ENCODE results near the gene PALLD. TPM values are rescaled to one million over a fixed set of nuclear protein-coding genes. Genes with fewer than 3 reads are reported as not detected.

PALLD gene
- total RNA-seq, 4 donors from 2014 or later, result 266 to 761 (median 441) TPM

DNA sequence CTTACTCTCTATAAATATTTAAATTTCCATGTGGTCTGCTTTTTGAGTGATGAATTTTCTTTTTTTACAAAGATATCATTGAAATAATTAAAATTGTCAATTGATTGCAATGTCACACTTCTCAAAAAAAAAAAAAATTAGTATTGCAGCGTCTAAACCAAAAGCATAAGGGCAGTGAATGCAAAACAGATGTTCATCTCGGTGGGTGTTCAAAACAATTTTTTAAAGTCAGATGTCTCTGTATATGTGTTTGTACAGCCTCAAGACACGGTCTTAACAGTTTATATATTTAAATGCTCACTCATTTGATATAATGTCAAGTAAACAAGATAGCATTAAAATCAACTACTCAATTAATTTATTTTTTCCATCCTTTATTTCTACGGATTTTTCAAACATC is 52.3 kb downstream of the PALLD start:
- no peaks in the 10 kb centered on the region for H3K4me1 ChIP-seq
- no peaks in the 10 kb centered on the region for H3K9me3 ChIP-seq
- no peaks in the 10 kb centered on the region for H3K36me3 ChIP-seq
- no peak for DNase-seq
- intact Hi-C loops (cut with DNase I; ENCODE audit: low total_unique reads), result no loop called here
- no peaks in the 10 kb centered on the region for H3K27me3 ChIP-seq
- H3K27ac ChIP-seq, result peak overlapping the region in 1 of 2 donors; percentile 28
- TF ChIP-seq, protein P1, sequence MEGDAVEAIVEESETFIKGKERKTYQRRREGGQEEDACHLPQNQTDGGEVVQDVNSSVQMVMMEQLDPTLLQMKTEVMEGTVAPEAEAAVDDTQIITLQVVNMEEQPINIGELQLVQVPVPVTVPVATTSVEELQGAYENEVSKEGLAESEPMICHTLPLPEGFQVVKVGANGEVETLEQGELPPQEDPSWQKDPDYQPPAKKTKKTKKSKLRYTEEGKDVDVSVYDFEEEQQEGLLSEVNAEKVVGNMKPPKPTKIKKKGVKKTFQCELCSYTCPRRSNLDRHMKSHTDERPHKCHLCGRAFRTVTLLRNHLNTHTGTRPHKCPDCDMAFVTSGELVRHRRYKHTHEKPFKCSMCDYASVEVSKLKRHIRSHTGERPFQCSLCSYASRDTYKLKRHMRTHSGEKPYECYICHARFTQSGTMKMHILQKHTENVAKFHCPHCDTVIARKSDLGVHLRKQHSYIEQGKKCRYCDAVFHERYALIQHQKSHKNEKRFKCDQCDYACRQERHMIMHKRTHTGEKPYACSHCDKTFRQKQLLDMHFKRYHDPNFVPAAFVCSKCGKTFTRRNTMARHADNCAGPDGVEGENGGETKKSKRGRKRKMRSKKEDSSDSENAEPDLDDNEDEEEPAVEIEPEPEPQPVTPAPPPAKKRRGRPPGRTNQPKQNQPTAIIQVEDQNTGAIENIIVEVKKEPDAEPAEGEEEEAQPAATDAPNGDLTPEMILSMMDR (IDR thresholded peaks at IDR 0.05), result no peak
- TF ChIP-seq POLR2A (IDR thresholded peaks at IDR 0.05), result no peak
- no peak overlapping the region for H3K4me3 ChIP-seq

DNA sequence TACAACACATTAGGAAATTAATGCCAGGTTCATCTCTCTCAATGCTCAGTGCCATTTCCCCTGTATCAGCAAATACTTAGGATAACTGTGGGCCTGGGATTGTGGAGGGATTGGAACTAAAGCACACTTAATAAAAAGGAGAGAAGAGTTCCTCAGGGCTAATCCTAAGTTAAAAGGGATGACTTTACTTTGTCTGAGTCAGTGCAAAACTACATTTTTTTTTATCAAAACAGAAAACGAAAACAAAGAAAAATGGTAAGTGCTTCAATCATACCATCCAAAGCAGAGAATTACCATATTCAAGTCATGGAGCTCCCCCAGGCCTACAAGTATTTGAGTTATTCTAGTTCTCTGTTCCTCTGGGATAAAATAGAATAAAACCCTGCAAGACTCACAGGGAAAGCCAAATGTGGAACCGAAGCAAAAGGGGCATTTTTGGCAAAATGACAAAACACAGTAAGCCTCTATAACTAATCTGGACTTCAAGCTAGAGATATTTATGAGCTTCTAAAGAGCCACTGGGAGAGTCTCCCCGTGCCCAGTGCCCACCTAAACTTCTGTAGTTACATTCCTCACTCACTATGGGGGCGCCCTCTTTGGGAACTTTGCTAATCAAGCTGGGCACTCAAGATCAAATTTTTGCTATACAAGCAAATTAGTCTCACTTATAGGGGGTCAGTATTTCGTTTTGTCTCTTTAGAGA is 53.4 kb downstream of the PALLD start:
- no peak for TF ChIP-seq POLR2A (IDR thresholded peaks at IDR 0.05)
- TF ChIP-seq, protein P1 (IDR thresholded peaks at IDR 0.05), result no peak
- DNase-seq, result no peak
- Histone ChIP-seq H3K36me3 (no peaks in the 10 kb centered on the region), H3K9me3 (no peaks in the 10 kb centered on the region), H3K4me1 (no peaks in the 10 kb centered on the region), H3K4me3 (no peak overlapping the region), H3K27me3 (no peaks in the 10 kb centered on the region), H3K27ac (peak overlapping the region in 1 of 2 donors; percentile 33)
- intact Hi-C loops (cut with DNase I; ENCODE audit: low total_unique reads), result no loop called here

DNA sequence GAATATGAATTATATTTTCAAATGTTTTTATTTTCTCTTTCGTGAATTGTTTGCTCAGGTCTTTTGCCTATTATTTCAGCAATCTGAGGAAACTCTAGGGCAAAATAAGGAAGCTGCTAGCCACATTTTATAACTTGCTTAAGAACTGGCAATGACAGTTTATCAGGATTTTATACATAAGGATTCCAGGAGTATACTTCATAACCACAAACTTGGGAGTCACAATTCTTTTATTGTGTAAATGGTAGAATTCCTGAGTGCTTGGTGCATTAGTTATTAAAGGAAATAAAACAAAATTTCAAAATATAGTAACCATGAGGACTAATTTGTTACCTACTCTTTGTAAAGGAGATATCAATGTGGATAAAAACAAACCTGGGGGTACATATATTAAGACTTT is 54.4 kb downstream of the PALLD start:
- Histone ChIP-seq H3K27ac (no peak overlapping the region), H3K9me3 (no peaks in the 10 kb centered on the region), H3K36me3 (no peaks in the 10 kb centered on the region), H3K4me1 (no peaks in the 10 kb centered on the region), H3K27me3 (no peaks in the 10 kb centered on the region), H3K4me3 (no peak overlapping the region)
- intact Hi-C loops (cut with DNase I; ENCODE audit: low total_unique reads), result no loop called here
- DNase-seq, result no peak
- TF ChIP-seq, protein P1 (IDR thresholded peaks at IDR 0.05), result no peak
- TF ChIP-seq POLR2A (IDR thresholded peaks at IDR 0.05), result no peak

DNA sequence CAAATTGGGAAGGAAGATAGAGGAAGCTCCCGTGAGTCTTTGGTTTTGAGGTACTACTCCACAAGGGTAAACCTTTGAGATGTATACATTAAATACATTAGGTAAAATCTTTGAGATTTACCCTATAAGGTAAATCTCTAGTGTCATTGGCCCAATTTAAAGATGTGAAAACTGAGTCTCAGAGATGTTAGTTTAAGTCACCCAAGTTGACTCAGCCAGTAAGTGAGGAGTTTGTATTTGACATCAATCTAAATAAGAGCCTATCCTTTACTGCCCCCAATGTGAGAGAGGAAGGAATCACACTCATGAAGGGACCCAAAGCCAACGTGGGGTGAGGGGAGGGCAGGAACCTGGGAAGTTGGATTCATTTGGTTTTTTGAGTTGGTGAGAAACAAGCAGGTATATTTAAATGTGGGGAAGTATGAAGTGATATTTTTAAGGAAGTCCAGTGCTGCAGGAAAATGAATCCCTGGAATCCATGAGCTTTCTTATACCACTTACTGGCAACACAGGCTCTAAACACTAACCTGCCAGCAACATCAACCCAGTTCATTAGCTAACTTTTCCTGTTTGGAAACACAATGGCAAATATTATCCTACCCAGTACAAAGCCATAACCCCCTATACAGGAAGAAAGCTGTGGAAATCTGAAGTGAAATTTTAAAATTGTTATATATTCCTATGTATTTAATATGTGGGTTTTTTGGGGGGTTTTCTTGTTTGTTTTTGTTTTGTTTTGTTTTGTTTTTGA is 55.3 kb downstream of the PALLD start:
- H3K27ac ChIP-seq, result no peak overlapping the region
- TF ChIP-seq, protein P1 (IDR thresholded peaks at IDR 0.05), result no peak
- no peak for TF ChIP-seq POLR2A (IDR thresholded peaks at IDR 0.05)
- intact Hi-C loops (cut with DNase I; ENCODE audit: low total_unique reads), result no loop called here
- no peaks in the 10 kb centered on the region for H3K36me3 ChIP-seq
- no peak for DNase-seq
- no peak overlapping the region for H3K4me3 ChIP-seq
- H3K27me3 ChIP-seq, result no peaks in the 10 kb centered on the region
- H3K9me3 ChIP-seq, result no peaks in the 10 kb centered on the region
- H3K4me1 ChIP-seq, result no peaks in the 10 kb centered on the region

DNA sequence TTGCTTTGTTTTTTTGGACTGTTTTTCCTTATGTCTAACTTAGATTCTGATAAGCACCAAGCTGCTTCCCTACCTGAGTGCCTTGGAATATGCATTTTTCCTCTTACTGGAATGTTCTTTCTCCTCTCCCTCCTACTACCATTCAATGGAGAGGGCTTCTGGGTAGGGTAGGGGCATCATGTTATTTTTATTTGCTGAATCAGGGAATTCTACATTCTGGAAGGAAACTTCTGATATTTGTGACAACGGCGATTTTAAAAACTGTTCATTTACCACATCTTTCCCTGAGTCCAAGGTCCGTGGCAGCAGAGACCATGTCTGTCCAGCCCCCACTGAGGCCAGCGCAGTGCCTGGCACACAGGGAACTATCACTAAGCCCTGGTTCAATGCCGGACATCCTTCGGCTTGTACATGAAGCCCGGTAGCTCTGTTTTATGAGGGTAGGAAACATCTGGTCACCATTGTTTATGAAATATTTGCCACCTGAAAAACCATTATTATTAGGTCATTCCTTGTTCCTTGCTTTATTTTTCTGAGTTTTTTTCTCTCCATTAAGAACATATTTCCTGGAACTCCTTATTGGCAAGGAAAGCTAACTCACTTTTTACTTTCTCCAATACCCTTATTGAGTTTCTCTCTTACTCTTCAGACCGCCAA is 57.0 kb downstream of the PALLD start:
- Histone ChIP-seq H3K9me3 (no peaks in the 10 kb centered on the region), H3K27me3 (no peaks in the 10 kb centered on the region), H3K36me3 (no peaks in the 10 kb centered on the region), H3K4me3 (no peak overlapping the region), H3K4me1 (no peaks in the 10 kb centered on the region), H3K27ac (no peak overlapping the region)
- intact Hi-C loops (cut with DNase I; ENCODE audit: low total_unique reads), result no loop called here
- DNase-seq, result no peak
- no peak for TF ChIP-seq POLR2A (IDR thresholded peaks at IDR 0.05)
- TF ChIP-seq, protein P1 (IDR thresholded peaks at IDR 0.05), result no peak
